SK-N-SH treated with all-trans-retinoic acid at 6 μM for 48 hours (cell line): Measurements from ENCODE around the gene PLAGL2.

ENCODE experiments used
- ATAC-seq: fragments of 200-7000 bp; cut with Tn5 transposase; 3 replicates; pipeline ENCODE4 v1.9.1; 2020; ENCODE audit warnings: mild to moderate bottlenecking, moderate library complexity
- ARNTL ChIP-seq: fragments of 450-650 bp; formaldehyde crosslinking; IDR thresholded peaks from 2 replicates; pipeline ENCODE4 v1.5.0; 2020; ENCODE audit warnings: low read depth, mild to moderate bottlenecking, moderate library complexity, borderline replicate concordance
- BACH2 ChIP-seq: fragments of 250-450 bp; sonication (Bioruptor Pico); IDR thresholded peaks from 2 replicates; pipeline ENCODE4 v1.9.0; 2021; ENCODE audit warnings: mild to moderate bottlenecking, borderline replicate concordance
- CREB5 ChIP-seq: fragments of 250-450 bp; sonication (Bioruptor Pico); IDR thresholded peaks from 2 replicates; pipeline ENCODE4 v1.5.1; 2020; ENCODE audit warnings: low read depth, mild to moderate bottlenecking, moderate library complexity
- CSRNP3 ChIP-seq: fragments of 250-450 bp; sonication (Bioruptor Pico); IDR thresholded peaks from 2 replicates; pipeline ENCODE4 v1.5.1; 2021; ENCODE audit warnings: mild to moderate bottlenecking, moderate library complexity
- ESRRG ChIP-seq: fragments of 250-450 bp; sonication (Bioruptor Pico); IDR thresholded peaks from 2 replicates; pipeline ENCODE4 v1.6.1; 2021; ENCODE audit warnings: mild to moderate bottlenecking
- ISL1 ChIP-seq: fragments of 250-450 bp; sonication (Bioruptor Pico); IDR thresholded peaks from 2 replicates; pipeline ENCODE4 v2.1.2; 2022; ENCODE audit warnings: mild to moderate bottlenecking, moderate library complexity
- PATZ1 ChIP-seq: fragments of 250-450 bp; sonication (Bioruptor Pico); IDR thresholded peaks from 2 replicates; pipeline ENCODE4 v1.8.0; 2020; ENCODE audit warnings: mild to moderate bottlenecking, moderate library complexity, borderline replicate concordance
- POU6F1 ChIP-seq: fragments of 250-450 bp; sonication (Bioruptor Pico); IDR thresholded peaks from 2 replicates; pipeline ENCODE4 v1.8.0; 2021; ENCODE audit warnings: low read depth, mild to moderate bottlenecking, moderate library complexity, borderline replicate concordance
- PPARA ChIP-seq: fragments of 250-450 bp; sonication (Bioruptor Pico); IDR thresholded peaks from 2 replicates; pipeline ENCODE4 v1.5.0; 2020; ENCODE audit warnings: mild to moderate bottlenecking, borderline replicate concordance
- RARB ChIP-seq: fragments of 250-450 bp; sonication (Bioruptor Pico); IDR thresholded peaks from 2 replicates; pipeline ENCODE4 v1.8.0; 2021; ENCODE audit warnings: mild to moderate bottlenecking, moderate library complexity
- SNAI2 ChIP-seq: fragments of 250-450 bp; sonication (Bioruptor Pico); IDR thresholded peaks from 2 replicates; pipeline ENCODE4 v1.5.0; 2020; ENCODE audit warnings: mild to moderate bottlenecking, moderate library complexity
- TCF4 ChIP-seq: fragments of 250-450 bp; sonication (Bioruptor Pico); IDR thresholded peaks from 2 replicates; pipeline ENCODE4 v1.8.0; 2021; ENCODE audit warnings: mild to moderate bottlenecking, moderate library complexity, borderline replicate concordance
- TOX ChIP-seq: fragments of 250-450 bp; sonication (Bioruptor Pico); IDR thresholded peaks from 2 replicates; pipeline ENCODE4 v1.8.0; 2021; ENCODE audit warnings: mild to moderate bottlenecking, moderate library complexity, borderline replicate concordance
- TSHZ2 ChIP-seq: fragments of 250-450 bp; sonication (Bioruptor Pico); IDR thresholded peaks from 2 replicates; pipeline ENCODE4 v1.5.0; 2020; ENCODE audit warnings: mild to moderate bottlenecking, moderate library complexity
- ZFP3 ChIP-seq: fragments of 250-450 bp; sonication (Bioruptor Pico); IDR thresholded peaks from 2 replicates; pipeline ENCODE4 v1.5.0; 2020; ENCODE audit warnings: mild to moderate bottlenecking, moderate library complexity
- ZFP30 ChIP-seq: fragments of 450-650 bp; formaldehyde crosslinking; IDR thresholded peaks from 2 replicates; pipeline ENCODE4 v1.5.0; 2022; ENCODE audit warnings: mild to moderate bottlenecking, moderate library complexity
- ZNF565 ChIP-seq: fragments of 450-650 bp; formaldehyde crosslinking; conservative IDR thresholded peaks from 2 replicates; pipeline ENCODE4 v1.5.0; 2020; ENCODE audit warnings: low read depth, mild to moderate bottlenecking, moderate library complexity
- ZNF8 ChIP-seq: fragments of 450-650 bp; formaldehyde crosslinking; IDR thresholded peaks from 2 replicates; pipeline ENCODE4 v1.5.0; 2020; ENCODE audit warnings: mild to moderate bottlenecking, moderate library complexity

Gene PLAGL2

GRCh38 chr20:32226391-32226790 lies 18.8 kb upstream of the PLAGL2 start:
- no peak for ATAC-seq
- no peak for TF ChIP-seq PATZ1 (CRISPR knock-in tag)
- TF ChIP-seq ESRRG (CRISPR knock-in tag), result no peak
- no peak for TF ChIP-seq ZNF565 (CRISPR knock-in tag)
- TF ChIP-seq PPARA (CRISPR knock-in tag), result no peak
- TF ChIP-seq CSRNP3 (CRISPR knock-in tag), result no peak
- TF ChIP-seq ZFP30 (CRISPR knock-in tag), result no peak
- no peak for TF ChIP-seq SNAI2 (CRISPR knock-in tag)
- TF ChIP-seq ZNF8, result no peak
- no peak for TF ChIP-seq TSHZ2 (CRISPR knock-in tag)

- no peak for TF ChIP-seq ISL1 (CRISPR knock-in tag)
- no peak for ATAC-seq
Measured at GRCh38 chr20:32224463-32224862, 16.9 kb upstream of the PLAGL2 start.

GRCh38 chr20:32218156-32218900 lies 10.8 kb upstream of the PLAGL2 start:
- TF ChIP-seq ARNTL (CRISPR knock-in tag), result no peak
- TF ChIP-seq RARB, result no peak
- no peak for TF ChIP-seq BACH2 (CRISPR knock-in tag)
- no peak for TF ChIP-seq ZFP30 (CRISPR knock-in tag)
- no peak for TF ChIP-seq POU6F1 (CRISPR knock-in tag)
- TF ChIP-seq TOX (CRISPR knock-in tag), result no peak
- no peak for TF ChIP-seq ZNF8
- no peak for TF ChIP-seq ZFP3
- TF ChIP-seq ESRRG (CRISPR knock-in tag), result no peak
- no peak for TF ChIP-seq CSRNP3 (CRISPR knock-in tag)
- TF ChIP-seq, all 23 proteins: peak for 0

GRCh38 chr20:32216179-32217142 lies 8.9 kb upstream of the PLAGL2 start:
- ATAC-seq, result no peak
- TF ChIP-seq TOX (CRISPR knock-in tag) (no peak), TCF4 (CRISPR knock-in tag) (no peak), ESRRG (CRISPR knock-in tag) (no peak), ZNF565 (CRISPR knock-in tag) (no peak), PATZ1 (CRISPR knock-in tag) (no peak), CREB5 (CRISPR knock-in tag) (no peak)

More at GRCh38 chr20:32218156-32218900, 10.8 kb upstream of the PLAGL2 start:
- ATAC-seq, result no peak
